BE2C (cell line): Measurements from ENCODE around the gene FAM229A.
A peak's percentile ranks its signal among the peaks of the same experiment; 100 is the strongest.

Source experiments
- DNase-seq: peaks from one replicate; pipeline ENCODE4 v3.0.0-alpha.2; 2020
- H3K27me3 ChIP-seq: fragments of 250-450 bp; sonication (Bioruptor Pico); 2 replicates; pipeline ENCODE4 v1.5.1; 2020; ENCODE audit warnings: mild to moderate bottlenecking
- H3K36me3 ChIP-seq: fragments of 250-450 bp; sonication (Bioruptor Pico); 2 replicates; pipeline ENCODE4 v1.5.1; 2020; ENCODE audit warnings: mild to moderate bottlenecking
- H3K4me1 ChIP-seq: fragments of 250-450 bp; sonication (Bioruptor Pico); 2 replicates; pipeline ENCODE4 v1.5.1; 2020
- H3K4me3 ChIP-seq: 2 replicates; pipeline ENCODE4 v1.5.1; 2011; ENCODE audit warnings: low read depth, low read length
- H3K9me3 ChIP-seq: fragments of 250-450 bp; sonication (Bioruptor Pico); 2 replicates; pipeline ENCODE4 v1.5.1; 2020
- TF ChIP-seq, protein P1 (sequence below): IDR thresholded peaks from 2 replicates; pipeline ENCODE4 v1.5.1; 2012; ENCODE audit warnings: mild to moderate bottlenecking, low read depth, low read length

Gene FAM229A

DNA sequence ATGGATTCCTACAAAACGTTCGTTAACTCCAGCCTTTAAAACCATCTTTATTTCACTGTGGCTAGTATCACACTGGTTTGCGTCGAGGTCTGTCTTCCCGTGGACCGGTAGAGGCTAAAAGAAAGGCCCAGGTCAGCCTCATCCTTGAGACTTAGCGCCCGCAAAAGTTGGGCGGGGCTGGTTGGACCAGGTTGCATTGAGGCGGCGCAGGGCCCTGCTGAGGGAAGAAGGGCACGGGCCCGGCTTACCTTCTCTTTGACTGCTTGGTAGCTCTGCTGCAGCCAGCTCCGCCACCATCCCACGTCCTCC lies 31.5 kb upstream of the FAM229A start:
- H3K4me3 ChIP-seq: peak overlapping the region; percentile 83
- TF ChIP-seq, protein P1, sequence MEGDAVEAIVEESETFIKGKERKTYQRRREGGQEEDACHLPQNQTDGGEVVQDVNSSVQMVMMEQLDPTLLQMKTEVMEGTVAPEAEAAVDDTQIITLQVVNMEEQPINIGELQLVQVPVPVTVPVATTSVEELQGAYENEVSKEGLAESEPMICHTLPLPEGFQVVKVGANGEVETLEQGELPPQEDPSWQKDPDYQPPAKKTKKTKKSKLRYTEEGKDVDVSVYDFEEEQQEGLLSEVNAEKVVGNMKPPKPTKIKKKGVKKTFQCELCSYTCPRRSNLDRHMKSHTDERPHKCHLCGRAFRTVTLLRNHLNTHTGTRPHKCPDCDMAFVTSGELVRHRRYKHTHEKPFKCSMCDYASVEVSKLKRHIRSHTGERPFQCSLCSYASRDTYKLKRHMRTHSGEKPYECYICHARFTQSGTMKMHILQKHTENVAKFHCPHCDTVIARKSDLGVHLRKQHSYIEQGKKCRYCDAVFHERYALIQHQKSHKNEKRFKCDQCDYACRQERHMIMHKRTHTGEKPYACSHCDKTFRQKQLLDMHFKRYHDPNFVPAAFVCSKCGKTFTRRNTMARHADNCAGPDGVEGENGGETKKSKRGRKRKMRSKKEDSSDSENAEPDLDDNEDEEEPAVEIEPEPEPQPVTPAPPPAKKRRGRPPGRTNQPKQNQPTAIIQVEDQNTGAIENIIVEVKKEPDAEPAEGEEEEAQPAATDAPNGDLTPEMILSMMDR: no peak
- H3K36me3 ChIP-seq: peaks cover 3% of the 10 kb centered on the region; the same call in 1 of the 2 replicates
- H3K27me3 ChIP-seq: no peaks in the 10 kb centered on the region
- no peaks in the 10 kb centered on the region for H3K9me3 ChIP-seq
- no peaks in the 10 kb centered on the region for H3K4me1 ChIP-seq
- DNase-seq: no peak

DNA sequence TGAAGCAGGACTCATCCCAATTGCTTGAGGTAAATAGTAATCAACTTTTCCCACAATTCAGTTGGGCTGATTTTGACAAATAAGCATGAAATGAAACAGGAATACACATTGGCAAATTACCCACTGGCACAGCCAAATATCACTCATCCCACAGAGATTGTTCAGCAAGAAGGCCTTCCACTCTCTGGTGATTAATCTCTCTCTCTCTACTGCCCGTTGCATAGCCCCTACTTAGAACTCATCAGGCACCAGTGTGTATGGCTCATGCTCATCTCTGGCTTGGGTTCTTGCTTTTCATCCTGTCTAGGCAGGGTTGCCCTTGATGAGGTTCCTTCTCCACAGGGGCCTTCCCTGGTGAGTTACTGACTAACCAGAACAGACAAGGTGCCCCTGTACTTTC lies 30.9 kb upstream of the FAM229A start:
- TF ChIP-seq, protein P1: no peak

DNA sequence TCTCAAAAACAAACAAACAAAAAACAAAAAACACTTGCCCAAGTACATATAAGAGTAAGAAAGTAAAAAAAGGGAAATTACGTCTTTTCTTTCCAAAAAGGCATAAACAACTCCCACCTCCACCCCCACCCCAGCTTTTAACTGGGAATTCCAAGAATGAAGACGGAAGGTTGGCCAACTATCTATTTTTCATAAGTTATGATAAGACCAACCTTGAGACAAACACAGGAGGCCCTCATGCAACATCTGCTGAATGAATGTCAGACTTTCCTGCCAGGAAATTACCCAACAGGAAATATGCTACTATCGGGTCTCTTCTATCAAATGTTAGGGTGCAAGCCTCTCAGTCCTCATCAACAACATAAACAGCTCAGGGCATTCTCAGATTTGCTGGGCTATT lies 30.0 kb upstream of the FAM229A start:
- peaks cover 3% of the 10 kb centered on the region; the same call in 1 of the 2 replicates for H3K36me3 ChIP-seq
- DNase-seq: no peak
- H3K4me1 ChIP-seq: no peaks in the 10 kb centered on the region
- no peak overlapping the region for H3K4me3 ChIP-seq
- H3K27me3 ChIP-seq: no peaks in the 10 kb centered on the region
- no peaks in the 10 kb centered on the region for H3K9me3 ChIP-seq
- TF ChIP-seq, protein P1: no peak

More for the DNA sequence above, 30.9 kb upstream of the FAM229A start:
- H3K4me3 ChIP-seq: peak overlapping the region; percentile 83; the same call in 1 of the 2 replicates
- DNase-seq: no peak
- no peaks in the 10 kb centered on the region for H3K9me3 ChIP-seq
- no peaks in the 10 kb centered on the region for H3K4me1 ChIP-seq
- no peaks in the 10 kb centered on the region for H3K27me3 ChIP-seq
- H3K36me3 ChIP-seq: peaks cover 3% of the 10 kb centered on the region; the same call in 1 of the 2 replicates

DNA sequence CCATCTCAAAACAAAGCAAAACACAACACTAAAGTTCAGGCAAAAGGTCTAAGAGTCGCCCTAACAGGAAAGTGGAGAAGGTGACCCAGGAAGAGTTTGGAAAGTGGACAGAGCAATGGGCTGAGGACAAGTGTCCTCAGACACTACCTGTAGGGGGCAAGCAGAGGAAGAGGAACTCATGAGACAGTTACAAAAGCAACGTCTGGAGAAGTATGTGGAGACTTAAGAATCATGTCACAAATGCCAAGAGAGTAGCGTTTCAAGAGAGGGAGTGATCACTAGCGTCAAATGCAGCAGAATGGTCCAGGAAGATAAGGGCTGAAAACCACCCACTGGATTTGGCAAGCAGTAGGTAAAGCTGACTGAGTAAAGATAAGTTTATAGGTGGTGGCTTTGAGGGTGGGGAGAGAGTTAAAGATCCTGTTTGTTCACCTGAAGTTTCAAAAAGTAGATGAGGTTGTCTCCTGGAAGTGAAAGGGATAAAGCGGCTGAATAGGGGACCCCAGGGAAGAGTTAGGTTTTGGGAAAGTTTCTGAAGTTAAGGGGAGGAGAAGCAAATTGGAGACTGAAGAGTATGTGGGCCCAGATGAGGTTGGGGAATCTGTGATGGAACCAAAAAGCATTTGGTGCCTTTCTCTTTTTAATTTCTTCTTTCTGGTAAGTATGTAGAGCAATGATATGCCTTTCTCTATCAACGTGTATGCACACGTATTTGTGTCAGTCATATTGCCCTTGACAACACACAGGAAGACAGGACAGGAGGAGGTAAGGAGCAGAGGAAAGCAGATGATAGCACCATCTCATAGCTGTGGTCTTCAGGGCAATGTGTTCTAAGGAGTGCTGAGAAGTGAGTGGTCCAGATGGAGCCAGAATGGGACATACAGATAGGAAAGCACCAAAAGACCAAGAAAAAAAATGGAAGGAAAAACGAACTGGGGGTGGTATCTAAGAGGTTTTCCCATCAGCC lies 28.9 kb upstream of the FAM229A start:
- H3K4me1 ChIP-seq: no peaks in the 10 kb centered on the region
- H3K27me3 ChIP-seq: no peaks in the 10 kb centered on the region
- H3K4me3 ChIP-seq: no peak overlapping the region
- H3K9me3 ChIP-seq: no peaks in the 10 kb centered on the region
- DNase-seq: no peak
- TF ChIP-seq, protein P1: no peak
- peaks cover 3% of the 10 kb centered on the region; the same call in 1 of the 2 replicates for H3K36me3 ChIP-seq

DNA sequence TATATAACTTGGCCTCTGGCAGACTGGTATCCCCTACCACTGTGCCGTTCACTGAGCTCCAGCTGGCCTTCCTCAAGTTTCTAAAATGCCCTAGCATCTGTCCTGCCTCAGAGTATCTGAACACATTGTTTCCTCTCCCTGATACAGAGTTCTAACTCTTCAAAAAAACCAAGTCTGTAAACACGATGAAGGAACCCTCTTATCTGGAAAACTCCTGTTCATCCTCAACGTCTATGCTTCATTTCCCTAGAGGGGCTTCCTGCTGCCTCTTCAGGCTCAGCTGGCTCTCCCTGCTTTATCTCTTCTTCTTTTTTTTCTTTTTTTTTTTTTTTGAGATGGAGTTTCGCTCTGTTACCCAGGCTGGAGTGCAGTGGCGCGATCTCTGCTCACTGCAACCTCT lies 26.4 kb upstream of the FAM229A start:
- Histone ChIP-seq H3K36me3 (peaks cover 3% of the 10 kb centered on the region; the same call in 1 of the 2 replicates), H3K4me3 (no peak overlapping the region), H3K9me3 (no peaks in the 10 kb centered on the region), H3K27me3 (no peaks in the 10 kb centered on the region), H3K4me1 (no peaks in the 10 kb centered on the region)
- TF ChIP-seq, protein P1: no peak
- DNase-seq: no peak
